ENCODE data around the gene CHCHD6.

The CHCHD6 gene

GRCh38 chr3:126998320-126998719 lies 294.3 kb downstream of the CHCHD6 start:
- no peak for DNase-seq

GRCh38 chr3:126998728-126999127 lies 294.7 kb downstream of the CHCHD6 start:
- DNase-seq, result no peak

- DNase-seq, result no peak
These were observed 295.3 kb downstream of the CHCHD6 start for GRCh38 chr3:126999383-126999782.

GRCh38 chr3:127000119-127000518 lies 296.1 kb downstream of the CHCHD6 start:
- DNase-seq, result no peak

GRCh38 chr3:127000761-127001160 lies 296.7 kb downstream of the CHCHD6 start:
- DNase-seq, result no peak

DNA sequence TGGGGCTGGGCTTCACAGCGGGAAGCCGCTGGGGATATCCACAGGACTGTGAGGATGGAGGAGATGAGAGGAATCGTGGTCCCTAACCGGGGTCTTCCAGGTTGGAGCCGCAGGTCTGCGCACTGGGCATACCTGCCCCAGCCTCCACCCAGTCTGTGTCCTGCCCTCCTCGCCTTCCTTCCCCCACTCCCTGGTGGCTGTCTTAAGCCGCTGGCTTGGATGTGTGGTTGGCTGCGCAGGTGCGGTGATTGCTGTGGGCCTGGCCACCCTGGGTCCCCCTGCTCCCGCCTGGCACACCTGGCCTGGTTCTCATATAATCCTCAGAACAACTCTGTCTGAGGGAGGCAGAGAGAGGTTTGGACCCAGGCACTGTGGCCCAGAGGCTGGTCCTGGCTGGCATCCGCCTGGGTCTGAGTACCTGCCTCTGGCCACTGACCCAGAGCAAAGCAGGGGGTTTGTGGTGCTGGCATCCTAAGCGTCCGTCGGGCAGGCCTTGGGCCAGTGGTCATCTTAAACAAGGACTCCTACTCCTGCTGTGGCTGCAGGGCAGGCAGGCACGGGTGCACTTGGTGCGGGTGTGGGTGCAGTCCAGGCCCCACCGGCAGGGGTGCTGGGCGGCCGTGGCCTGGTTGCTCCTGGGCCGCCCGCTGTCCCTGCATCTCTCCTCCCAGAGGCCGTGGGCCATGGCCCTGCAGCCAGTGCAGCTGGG lies 297.6 kb downstream of the CHCHD6 start:
- no peak for DNase-seq

DNA sequence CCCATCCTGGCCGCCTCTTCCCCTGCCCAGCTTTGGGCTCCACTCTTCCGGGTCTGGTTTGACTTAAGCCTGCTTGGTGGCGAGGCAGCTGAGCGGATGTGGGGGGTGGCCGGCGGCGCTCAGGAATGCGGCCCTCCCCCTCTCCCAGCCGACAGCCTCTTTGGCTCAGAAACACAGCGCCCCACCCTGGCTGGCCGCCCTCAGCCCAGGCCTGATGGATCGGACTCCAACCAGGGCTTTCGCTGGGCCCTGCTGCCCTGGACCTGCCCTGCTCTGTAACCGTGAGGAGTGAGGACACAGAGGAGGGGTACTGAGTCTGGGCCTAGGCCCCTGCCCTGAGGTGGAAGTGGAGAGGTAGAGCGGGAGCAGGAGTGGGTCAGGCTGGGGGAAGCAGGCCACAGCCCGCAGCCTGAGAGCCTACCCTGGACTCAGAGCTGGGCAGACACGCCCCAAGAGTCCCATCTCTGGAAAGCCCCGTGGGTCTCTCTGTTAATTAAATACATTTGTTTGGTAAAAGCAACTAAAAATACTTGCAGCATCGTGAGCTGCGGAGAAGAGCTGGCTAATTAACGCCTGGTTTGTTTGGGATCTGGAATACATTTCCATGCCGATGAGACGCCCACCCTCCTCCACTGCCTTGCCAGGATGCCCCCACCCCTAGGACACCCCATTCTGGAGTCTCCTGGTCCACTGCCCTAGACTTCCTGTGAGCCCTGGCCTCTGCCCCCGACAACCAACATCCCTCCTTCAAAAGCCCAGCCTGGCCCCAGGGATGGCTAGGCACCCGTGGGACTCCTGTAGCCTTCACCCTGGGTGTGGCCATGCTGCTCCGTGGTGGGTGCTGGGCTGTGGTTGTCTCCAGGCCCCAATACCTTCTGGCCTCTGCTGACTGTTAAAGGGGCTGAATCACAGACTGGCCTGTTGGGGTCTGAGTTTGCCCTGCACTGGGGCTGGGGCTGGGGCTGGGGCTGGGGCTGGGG lies 298.4 kb downstream of the CHCHD6 start:
- no peak for DNase-seq

GRCh38 chr3:127003175-127003555 lies 299.1 kb downstream of the CHCHD6 start:
- no peak for DNase-seq

- no peak for DNase-seq
These were observed 299.7 kb downstream of the CHCHD6 start for GRCh38 chr3:127003601-127004280.

GRCh38 chr3:127004641-127005397 lies 300.8 kb downstream of the CHCHD6 start:
- DNase-seq, result no peak

- no peak for DNase-seq
These were observed 301.9 kb downstream of the CHCHD6 start for GRCh38 chr3:127005864-127006500.

- no peak for DNase-seq
These were observed 302.9 kb downstream of the CHCHD6 start for GRCh38 chr3:127006781-127007436.

GRCh38 chr3:127008236-127008635 lies 304.2 kb downstream of the CHCHD6 start:
- no peak for DNase-seq

GRCh38 chr3:127009531-127009930 lies 305.5 kb downstream of the CHCHD6 start:
- no peak for DNase-seq

Measured in hematopoietic multipotent progenitor cell treated with erythropoietin and hydrocortisone succinate and interleukin-3 and kit ligand, for 6 days (in vitro differentiated cells).